Activated CD8-positive, alpha-beta memory T cell treated with anti-CD3 and anti-CD28 coated beads, Interleukin-2, amount 50 U/mL, for 24 hours (primary cell): ENCODE measurements around the gene SCAANT1.

Experiments used
- DNase-seq: peaks from one replicate; pipeline ENCODE4 v3.0.0-alpha.2; 2020; ENCODE audit errors: extremely low read depth

The SCAANT1 gene

GRCh38 chr3:63864008-63864964 is 47.9 kb downstream of the SCAANT1 start:
- no peak for DNase-seq

GRCh38 chr3:63863150-63864007 is 48.8 kb downstream of the SCAANT1 start, which contains the start of the genes ATXN7 and THOC7:
ATXN7 (plus strand) TSS chr3:63863867; CDS start chr3:63912599, 48,732 bp downstream.
THOC7 (minus strand) TSS chr3:63863805; CDS start chr3:63863790, 15 bp downstream.
- peak; percentile 20 for DNase-seq

- no peak for DNase-seq
Measured at GRCh38 chr3:63862804-63863149, 49.4 kb downstream of the SCAANT1 start.
